Measurements from ENCODE around the gene GRK1. TPM values are rescaled to one million over a fixed set of nuclear protein-coding genes. Genes with fewer than 3 reads are reported as not detected.

GRK1 gene
- total RNA-seq, 1 experiment from 2014 or later: not detected

- DNase-seq (ENCODE audit: low read depth): no peak
These were observed 89.5 kb downstream of the GRK1 start for GRCh38 chr13:113756441-113757097.

- peak; percentile 55 for DNase-seq (ENCODE audit: low read depth)
These were observed 91.9 kb downstream of the GRK1 start, which contains the start of gene TMEM255B for GRCh38 chr13:113758651-113759524. TSS of gene TMEM255B (plus strand) at chr13:113759226. CDS start at chr13:113759270, 44 bp downstream.

- DNase-seq (ENCODE audit: low read depth): peak; percentile 22
These were observed 92.6 kb downstream of the GRK1 start for GRCh38 chr13:113759525-113760137.

GRCh38 chr13:113761136-113761535 is 94.1 kb downstream of the GRK1 start:
- no peak for DNase-seq (ENCODE audit: low read depth)

- no peak for DNase-seq (ENCODE audit: low read depth)
These were observed 95.1 kb downstream of the GRK1 start for GRCh38 chr13:113762075-113762474.

GRCh38 chr13:113762538-113762937 is 95.5 kb downstream of the GRK1 start:
- no peak for DNase-seq (ENCODE audit: low read depth)

- DNase-seq (ENCODE audit: low read depth): no peak
These were observed 96.2 kb downstream of the GRK1 start for GRCh38 chr13:113763254-113763653.

GRCh38 chr13:113763961-113764792 is 97.2 kb downstream of the GRK1 start:
- DNase-seq (ENCODE audit: low read depth): no peak

- DNase-seq (ENCODE audit: low read depth): no peak
These were observed 98.0 kb downstream of the GRK1 start for GRCh38 chr13:113764793-113765563.

- DNase-seq (ENCODE audit: low read depth): no peak
These were observed 98.5 kb downstream of the GRK1 start for GRCh38 chr13:113765564-113765910.

GRCh38 chr13:113766035-113766800 is 99.2 kb downstream of the GRK1 start:
- DNase-seq (ENCODE audit: low read depth): no peak

GRCh38 chr13:113767366-113767765 is 100.3 kb downstream of the GRK1 start:
- DNase-seq (ENCODE audit: low read depth): no peak

- no peak for DNase-seq (ENCODE audit: low read depth)
These were observed 101.2 kb downstream of the GRK1 start for GRCh38 chr13:113768018-113768905.

- no peak for DNase-seq (ENCODE audit: low read depth)
These were observed 102.1 kb downstream of the GRK1 start for GRCh38 chr13:113769106-113769505.

GRCh38 chr13:113769881-113770280 is 102.9 kb downstream of the GRK1 start:
- DNase-seq (ENCODE audit: low read depth): no peak

- DNase-seq (ENCODE audit: low read depth): no peak
These were observed 103.4 kb downstream of the GRK1 start for GRCh38 chr13:113770441-113770840.

GRCh38 chr13:113770937-113771336 is 103.9 kb downstream of the GRK1 start:
- DNase-seq (ENCODE audit: low read depth): no peak

GRCh38 chr13:113771709-113772331 is 104.8 kb downstream of the GRK1 start:
- peak; percentile 38 for DNase-seq (ENCODE audit: low read depth)
